ENCODE results near the gene TMEM250. TPM values are rescaled to one million over a fixed set of nuclear protein-coding genes. Genes with fewer than 3 reads are reported as not detected.

TMEM250 gene
- polyA plus RNA-seq, 1 of the 3 experiments (the other 2 are of a cell fraction) = 25.9 TPM

DNA sequence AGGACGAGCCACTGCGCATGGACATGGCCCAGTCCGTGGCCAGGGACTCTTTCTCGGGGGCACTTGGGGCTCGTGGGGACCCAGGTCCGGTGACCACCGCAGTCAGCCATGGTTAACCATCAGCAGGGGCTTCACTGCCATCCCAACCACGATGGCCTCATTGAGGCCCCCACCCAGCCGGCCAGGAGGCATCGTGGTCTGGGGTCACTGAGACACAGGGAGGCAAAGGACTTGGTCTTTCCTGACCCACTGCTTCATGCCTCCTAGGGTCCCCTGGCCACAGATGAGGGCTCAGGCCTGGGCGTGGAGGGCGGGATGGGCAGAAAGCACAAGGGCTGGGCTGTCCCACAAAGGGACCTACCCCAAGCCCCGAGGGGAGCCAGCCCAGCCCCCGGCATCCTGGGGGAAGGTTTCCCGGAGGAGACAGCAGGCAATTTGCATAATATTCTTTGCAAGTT, 30.2 kb downstream of the TMEM250 start (continued):
- no peak for TF ChIP-seq REST (IDR thresholded peaks at IDR 0.05; ENCODE audit: low read depth, low read length)

DNA sequence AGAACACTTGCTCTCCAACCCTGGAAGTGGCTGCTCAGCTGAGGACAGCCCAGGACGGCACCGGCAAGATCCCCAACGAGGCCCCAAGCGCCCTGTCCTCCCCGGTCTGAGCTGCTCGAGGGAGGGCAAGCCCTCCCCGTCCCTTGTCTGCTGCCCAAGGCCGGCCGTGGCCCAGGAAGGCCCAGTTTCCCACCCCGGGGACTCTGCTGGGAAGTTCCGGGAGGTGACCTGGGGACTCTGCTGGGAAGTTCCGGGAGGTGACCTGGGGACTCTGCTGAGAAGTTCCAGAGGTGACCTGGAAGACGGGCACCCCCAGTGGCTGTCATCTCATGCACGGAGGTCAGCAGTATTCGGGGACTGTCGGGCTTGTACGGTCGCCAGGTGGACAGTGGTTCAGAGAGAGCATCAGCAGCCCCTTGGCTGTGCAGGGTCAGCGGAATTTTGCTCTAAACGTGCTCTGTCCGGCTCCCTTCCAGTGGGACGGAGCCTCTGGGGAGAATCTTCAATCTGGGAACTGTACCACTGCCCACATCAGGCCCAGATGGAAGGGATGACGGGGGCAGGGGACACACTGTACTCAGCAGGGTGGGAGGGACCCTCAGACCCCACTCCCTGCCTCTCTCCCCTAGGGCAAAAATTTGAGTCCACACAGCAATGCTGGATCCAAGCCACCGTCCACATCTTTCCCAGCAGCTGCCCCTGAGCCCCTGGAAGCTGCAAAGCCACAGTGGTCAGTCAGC, 30.8 kb downstream of the TMEM250 start:
- peaks cover 10% of the 10 kb centered on the region for H3F3A ChIP-seq (replicated peaks; ENCODE audit: insufficient read depth)
- no peaks in the 10 kb centered on the region for H3K27me3 ChIP-seq (ENCODE audit: insufficient read depth)
- WGBS (ENCODE audit: low lambda C conversion rate) = 86% methylated on average over 11 of the region's 24 CpGs
- H3K27ac ChIP-seq (ENCODE audit: low read depth in 2 of 2, low read length in 1 of 2) = no peak overlapping the region
- H3K4me2 ChIP-seq = no peak overlapping the region
- ChIA-PET POLR2A (no interaction called here), CTCF (interaction anchor here (1.8 to 4.3 kb wide), 3 partner anchors 34 to 120 kb away, joined by 6 to 37 read pairs (median 20); no protein-coding TSS in a partner anchor)
- no peak overlapping the region for H3K9ac ChIP-seq
- H3K9me2 ChIP-seq = no peaks in the 10 kb centered on the region
- no peaks in the 10 kb centered on the region for H3K9me3 ChIP-seq
- DNase-seq = peak; percentile 45
- H3K79me2 ChIP-seq (ENCODE audit: insufficient read depth) = peaks cover 81% of the 10 kb centered on the region
- no peak overlapping the region for H3K4me3 ChIP-seq (ENCODE audit: low read depth in 2 of 2, low read length in 1 of 2)
- H2AFZ ChIP-seq (ENCODE audit: low read depth) = no peak overlapping the region
- H3K36me3 ChIP-seq (replicated peaks in 1 of 2; ENCODE audit: control insufficient read depth in 1 of 2, insufficient read depth in 2 of 2, low read length in 1 of 2) = peaks cover 0 to 8% of the 10 kb centered on the region in 2 experiments
- peaks cover 97% of the 10 kb centered on the region for H4K20me1 ChIP-seq (ENCODE audit: insufficient read depth)
- peaks cover 32 to 39% of the 10 kb centered on the region in 2 experiments; a peak in 3 of 4 replicates for H3K4me1 ChIP-seq (ENCODE audit: control insufficient read depth in 1 of 2, insufficient read depth in 2 of 2, low read depth in 1 of 2, low read length in 1 of 2)
- TF ChIP-seq USF1 (IDR thresholded peaks at IDR 0.05; ENCODE audit: borderline replicate concordance, low read depth) (no peak), MEF2A (IDR thresholded peaks at IDR 0.05; ENCODE audit: borderline replicate concordance, low read depth) (no peak), EP300 (IDR thresholded peaks at IDR 0.05; ENCODE audit: borderline replicate concordance in 1 of 2, low read depth in 1 of 2, low read length in 1 of 2) (no peak), TAF1 (IDR thresholded peaks at IDR 0.05; ENCODE audit: borderline replicate concordance, low read depth, low read length) (no peak), GABPA (IDR thresholded peaks at IDR 0.05; ENCODE audit: low read depth) (no peak), FOXJ3 (CRISPR knock-in tag; IDR thresholded peaks at IDR 0.05) (no peak), REST (IDR thresholded peaks at IDR 0.05; ENCODE audit: low read depth, low read length) (no peak), JUND (IDR thresholded peaks at IDR 0.05) (no peak), RXRA (IDR thresholded peaks at IDR 0.05; ENCODE audit: borderline replicate concordance, low read depth) (no peak), MXI1 (IDR thresholded peaks at IDR 0.05; ENCODE audit: low read depth, low read length) (no peak), EZH2phosphoT487 (IDR thresholded peaks at IDR 0.05; ENCODE audit: borderline replicate concordance, low read depth) (no peak), SMC3 (IDR thresholded peaks at IDR 0.05; ENCODE audit: low read depth, low read length) (no peak), TEAD4 (IDR thresholded peaks at IDR 0.05; ENCODE audit: borderline replicate concordance, insufficient read depth) (no peak), GATA2 (CRISPR knock-in tag; IDR thresholded peaks at IDR 0.05) (no peak), FOSL2 (IDR thresholded peaks at IDR 0.05; ENCODE audit: borderline replicate concordance, low read depth) (no peak), FOXM1 (IDR thresholded peaks at IDR 0.05; ENCODE audit: low read depth) (no peak)
- TF ChIP-seq, protein P1, sequence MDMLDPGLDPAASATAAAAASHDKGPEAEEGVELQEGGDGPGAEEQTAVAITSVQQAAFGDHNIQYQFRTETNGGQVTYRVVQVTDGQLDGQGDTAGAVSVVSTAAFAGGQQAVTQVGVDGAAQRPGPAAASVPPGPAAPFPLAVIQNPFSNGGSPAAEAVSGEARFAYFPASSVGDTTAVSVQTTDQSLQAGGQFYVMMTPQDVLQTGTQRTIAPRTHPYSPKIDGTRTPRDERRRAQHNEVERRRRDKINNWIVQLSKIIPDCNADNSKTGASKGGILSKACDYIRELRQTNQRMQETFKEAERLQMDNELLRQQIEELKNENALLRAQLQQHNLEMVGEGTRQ (IDR thresholded peaks at IDR 0.05; ENCODE audit: borderline replicate concordance, low read depth, low read length) = no peak
- TF ChIP-seq, protein P2, sequence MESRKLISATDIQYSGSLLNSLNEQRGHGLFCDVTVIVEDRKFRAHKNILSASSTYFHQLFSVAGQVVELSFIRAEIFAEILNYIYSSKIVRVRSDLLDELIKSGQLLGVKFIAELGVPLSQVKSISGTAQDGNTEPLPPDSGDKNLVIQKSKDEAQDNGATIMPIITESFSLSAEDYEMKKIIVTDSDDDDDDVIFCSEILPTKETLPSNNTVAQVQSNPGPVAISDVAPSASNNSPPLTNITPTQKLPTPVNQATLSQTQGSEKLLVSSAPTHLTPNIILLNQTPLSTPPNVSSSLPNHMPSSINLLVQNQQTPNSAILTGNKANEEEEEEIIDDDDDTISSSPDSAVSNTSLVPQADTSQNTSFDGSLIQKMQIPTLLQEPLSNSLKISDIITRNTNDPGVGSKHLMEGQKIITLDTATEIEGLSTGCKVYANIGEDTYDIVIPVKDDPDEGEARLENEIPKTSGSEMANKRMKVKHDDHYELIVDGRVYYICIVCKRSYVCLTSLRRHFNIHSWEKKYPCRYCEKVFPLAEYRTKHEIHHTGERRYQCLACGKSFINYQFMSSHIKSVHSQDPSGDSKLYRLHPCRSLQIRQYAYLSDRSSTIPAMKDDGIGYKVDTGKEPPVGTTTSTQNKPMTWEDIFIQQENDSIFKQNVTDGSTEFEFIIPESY (IDR thresholded peaks at IDR 0.05; ENCODE audit: borderline replicate concordance, low read depth) = no peak

Data from SK-N-SH (cell line).